ENCODE results near the gene PYGM.

PYGM gene

DNA sequence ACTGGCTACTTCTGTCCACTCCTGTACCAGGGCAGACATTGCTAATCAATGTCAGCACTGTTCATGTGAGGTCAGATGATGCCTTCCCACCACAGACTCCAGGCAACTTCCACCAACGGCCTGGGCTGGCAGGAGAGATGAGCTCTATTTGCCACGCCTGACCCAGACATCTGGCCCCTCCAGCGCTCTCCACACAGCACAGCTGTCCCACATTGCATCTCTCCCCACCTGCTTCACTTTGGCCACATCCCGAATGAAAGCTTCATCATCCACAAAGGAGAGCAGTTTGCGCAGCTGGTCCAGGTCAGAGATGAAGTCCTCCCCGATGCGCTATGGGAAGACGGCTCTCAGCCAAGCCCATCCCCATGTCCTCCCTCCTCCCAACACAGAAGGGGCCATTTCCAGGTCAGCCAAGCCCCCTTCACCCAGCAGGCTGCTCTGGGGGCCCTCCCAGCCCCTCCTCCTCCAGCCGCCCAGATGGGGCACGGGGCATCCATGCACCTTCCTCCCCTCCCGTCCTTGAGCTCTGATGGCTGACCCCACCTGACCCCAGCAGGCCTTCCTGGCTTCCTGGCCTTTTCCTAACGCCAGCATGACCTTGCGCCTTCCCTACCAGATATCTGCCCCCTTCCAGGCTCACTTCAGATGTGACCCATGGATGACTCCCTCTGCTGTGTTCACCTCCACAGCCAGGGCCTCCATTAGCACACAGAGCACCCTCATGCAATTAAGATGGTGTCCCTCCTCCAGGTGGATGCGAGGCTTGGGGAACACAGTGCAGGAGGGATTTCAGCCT lies 7.4 kb downstream of the PYGM start:
- no peak for DNase-seq

DNA sequence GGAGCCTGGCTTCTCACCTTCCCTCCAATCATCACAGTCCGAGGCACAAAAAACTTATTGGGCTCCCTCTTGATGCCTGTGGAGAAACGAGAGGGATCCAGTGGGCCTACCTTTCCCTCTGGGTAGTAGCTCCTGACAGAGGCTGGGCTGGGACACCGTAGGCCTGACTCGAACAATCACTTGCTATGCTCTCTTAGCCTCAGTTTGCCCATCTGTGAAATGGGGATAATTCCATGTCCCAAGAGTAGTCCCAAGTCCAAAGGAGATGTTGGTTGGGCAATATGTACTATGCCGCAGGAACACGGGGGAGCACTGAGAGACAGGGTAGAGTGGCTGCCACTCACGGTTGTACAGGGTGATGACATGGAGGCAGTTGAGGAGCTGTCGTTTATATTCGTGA lies 8.2 kb downstream of the PYGM start:
- DNase-seq, result no peak

DNA sequence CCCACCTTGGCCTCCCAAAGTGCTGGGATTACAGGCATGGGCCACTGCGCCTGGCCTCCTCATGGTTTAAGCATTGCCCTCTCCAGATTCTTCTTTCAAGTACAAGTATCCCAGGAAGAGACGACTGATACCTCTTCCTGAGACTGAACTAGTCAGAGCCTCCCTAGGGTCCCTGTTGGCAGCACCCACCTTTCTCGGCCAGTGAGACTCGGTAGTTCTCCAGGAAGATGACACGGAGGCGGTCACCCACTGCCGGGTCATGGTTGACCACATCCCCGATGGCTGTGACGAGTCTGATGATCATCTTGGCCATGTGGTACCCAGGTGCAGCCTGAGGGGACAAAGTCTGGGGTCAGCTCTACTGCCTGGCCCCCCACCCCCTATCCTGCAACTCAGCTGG lies 8.6 kb downstream of the PYGM start:
- no peak for DNase-seq

DNA sequence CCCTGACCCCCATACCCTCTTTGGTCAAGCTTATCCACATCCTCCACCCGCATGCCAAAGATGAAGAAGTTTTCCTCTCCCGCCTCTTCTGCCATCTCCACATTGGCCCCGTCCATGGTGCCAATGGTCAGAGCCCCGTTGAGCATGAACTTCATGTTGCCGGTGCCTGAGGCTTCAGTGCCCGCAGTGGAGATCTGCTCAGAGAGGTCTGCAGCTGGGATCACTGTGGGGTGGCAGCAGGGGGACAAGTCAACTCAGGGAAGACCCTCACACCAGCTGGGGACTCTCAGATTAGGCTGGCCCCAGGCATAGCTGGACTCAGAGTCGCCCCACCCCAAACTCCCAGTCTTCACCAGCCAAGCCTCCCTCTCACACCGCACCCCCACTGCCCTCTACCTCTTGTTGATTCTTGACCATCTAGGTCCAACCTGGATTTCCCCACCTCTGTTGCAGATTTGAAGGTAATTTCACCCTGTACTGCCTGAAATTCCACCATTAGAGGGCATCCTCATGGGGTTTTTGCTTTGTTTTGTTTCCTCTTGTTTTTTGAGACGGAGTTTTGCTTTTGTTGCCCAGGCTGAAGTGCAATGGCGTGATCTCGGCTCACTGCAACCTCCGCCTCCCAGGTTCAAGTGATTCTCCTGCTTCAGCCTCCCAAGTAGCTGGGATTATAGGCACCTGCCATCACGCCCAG lies 9.3 kb downstream of the PYGM start:
- no peak for DNase-seq

DNA sequence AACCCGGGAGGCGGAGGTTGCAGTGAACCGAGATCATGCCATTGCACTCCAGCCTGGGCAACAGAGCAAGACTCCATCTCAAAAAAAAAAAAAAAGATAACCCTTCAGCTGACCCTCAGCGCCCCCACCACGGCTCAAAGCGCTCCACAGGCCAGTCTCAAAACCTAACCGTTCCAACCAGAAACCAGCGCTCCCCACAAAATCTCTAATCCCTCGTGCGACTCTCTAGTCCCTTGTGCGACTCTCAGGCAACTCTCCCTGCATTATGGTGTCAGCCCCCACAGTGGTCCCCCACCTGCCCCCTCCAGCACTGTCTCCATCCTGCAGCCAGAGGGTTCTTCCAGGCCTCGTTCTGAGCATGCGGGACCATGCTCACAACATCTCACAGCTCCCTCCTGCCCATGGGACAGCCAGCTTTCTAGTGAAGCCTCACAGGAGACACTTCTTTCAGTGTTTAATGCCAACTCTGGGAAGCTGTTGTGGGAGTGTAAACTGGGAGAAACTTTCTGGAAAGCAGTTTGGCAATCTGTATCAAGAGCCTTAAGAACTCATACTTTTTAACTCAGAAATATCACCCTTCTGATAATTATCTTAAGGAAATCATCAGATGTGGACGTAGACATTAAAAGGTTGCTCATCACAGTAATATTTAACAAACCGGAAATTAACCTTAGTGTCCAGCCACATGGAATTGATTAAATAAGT lies 11.7 kb downstream of the PYGM start:
- DNase-seq, result no peak

DNA sequence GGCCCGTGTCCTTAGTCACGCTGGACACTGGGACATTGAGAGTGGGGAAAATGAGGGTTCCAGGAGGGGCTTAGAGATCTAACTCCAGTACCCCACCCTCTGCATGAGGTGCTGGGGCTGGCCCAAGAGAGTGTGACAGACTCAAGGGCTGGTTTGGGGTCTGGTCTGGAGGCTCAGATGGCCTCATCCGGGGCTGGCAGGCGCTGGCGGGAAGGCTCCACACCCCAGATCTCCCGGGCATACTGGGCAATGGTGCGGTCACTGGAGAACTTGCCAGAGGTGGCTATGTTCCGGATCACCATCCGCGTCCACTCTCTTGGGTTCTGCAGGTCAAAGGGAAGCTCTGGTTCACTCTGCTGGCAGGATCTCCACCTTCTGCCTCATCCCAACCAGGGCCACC lies 13.3 kb downstream of the PYGM start:
- DNase-seq, result no peak

DNA sequence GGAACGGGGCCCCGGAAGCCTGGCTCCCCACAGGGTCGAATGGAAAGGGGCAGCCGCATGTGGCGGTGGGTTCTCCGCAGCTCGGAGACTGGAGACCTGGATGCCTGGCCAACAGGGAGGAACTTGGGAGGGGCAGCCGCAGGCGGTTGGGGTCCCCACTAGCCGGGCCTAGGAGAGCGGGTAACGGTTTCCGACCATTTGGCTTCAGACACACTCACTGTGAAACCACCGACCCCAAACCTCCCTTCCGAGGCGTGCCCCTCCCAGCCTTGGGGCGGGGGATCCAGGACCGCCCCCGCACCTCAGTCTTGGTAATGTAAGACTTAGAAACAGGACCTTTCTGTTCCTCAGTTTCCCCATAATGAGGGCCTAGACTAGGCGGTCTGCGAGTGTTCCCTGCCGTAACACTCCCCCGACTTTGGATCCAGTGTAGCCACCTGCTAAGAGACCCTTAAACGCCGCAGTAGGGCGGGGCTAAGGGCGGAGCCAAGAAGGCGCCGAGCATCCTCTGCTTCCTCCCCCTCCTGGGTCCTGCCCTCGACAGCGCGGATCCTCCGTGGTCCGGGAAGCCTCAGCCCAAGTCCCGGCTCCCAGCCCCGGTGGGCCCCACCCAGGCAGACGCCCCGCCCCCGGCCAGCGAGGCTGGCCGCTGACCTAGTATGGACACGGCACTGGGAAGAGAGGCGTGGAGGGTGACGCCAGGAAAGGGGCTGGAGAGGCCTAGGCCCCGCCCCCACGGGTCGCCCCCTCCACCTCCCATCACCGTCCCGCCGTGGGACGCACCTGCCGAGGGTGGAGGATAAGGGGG lies 14.0 kb downstream of the PYGM start:
- peak; percentile 80 for DNase-seq

DNA sequence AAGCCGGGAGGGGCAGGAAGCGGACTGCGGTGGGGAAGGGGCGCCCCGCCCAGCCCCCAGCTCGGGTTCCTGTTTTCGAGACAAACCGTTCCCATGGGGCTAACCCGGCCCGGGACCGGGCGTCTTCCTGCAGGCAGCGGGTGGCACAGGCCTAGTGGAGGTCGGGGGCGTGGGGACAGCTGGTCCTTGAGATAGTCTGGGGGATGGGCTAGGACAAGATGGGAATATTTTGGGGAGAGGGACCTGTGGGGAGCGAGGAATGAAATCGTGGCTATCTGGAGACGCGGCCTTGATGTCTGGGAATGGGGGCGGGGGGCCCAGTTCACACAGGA lies 14.6 kb downstream of the PYGM start:
- DNase-seq, result peak; percentile 90

DNA sequence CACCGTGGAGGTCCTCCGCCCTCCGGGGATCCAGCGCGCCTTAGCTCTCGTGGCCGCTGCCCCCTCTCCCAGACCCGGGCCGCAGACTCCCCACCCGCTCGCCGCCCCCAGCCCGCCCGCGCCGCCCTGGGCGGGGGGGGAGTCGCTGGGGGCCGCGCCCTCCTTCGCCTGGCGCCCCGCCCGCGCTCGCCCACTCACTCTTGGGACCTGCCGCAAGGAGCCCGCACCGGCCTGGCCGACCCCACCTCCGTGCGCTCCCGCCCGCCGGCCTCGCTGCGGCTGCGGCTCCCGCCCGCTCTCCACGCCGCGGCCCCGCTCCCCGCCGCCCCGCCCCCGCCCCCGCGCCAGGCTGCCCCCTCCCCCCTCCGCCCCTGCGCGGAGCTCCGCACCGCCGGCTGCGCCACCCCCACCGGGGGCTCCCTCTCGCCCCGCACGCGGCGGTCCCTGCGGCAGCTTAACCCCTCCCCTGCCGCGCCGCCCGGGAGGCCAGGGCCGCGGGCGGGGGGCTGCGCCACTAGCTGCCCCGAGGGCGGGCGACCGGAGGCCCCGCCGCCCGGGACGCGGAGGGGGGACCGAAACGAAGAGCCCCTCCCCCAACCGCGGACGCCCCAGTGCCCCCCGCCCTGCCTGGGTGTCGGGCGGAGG lies 15.1 kb downstream of the PYGM start:
- DNase-seq, result peak; percentile 53

DNA sequence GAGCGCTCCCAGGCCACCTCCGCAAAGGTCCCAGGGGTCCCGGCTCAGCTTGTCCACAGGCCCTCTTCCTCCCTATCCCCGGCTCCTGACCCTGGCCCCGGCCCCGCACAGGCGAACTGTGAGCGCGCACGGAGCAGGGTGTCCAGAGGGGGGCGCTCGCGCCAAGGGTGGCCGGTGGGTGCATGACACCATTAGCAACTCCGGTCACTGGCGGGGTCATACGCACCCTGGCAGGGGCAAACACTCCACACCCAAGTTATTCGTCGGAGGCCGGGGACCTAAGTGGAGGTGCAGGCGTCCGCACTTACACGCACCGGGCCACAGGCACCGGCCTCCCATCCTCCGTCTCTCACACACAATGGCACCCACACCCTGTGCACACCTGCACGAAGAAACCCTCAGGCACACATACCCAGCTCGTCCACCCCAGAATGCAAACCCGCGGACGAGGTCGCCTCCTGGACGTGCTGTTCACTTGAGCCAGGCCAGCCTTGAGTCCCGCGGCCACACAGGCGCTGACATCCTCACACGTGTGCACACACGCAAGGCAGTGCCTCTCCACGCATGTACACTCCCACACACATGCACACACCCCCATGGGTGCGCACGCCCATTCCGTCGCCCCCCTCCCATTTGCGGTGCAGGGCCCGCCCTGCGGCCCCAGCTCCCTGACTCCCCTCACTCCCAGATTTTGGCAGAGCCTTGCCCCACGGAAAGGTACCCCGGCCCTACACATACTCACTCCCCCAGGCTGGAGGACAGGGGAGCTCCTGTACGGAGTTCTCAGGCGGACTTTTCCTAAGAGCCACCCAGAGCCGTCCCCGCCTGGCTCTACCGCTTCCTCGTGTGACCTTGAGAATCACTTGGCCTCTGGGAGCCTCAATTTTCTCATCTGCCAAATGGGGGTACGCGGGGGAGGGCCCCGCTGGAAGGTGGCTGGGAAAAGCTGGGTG lies 15.9 kb downstream of the PYGM start, which contains the start of gene RASGRP2:
TSS of gene RASGRP2 (minus strand) at position 552 of the 953 bp plus-strand sequence. CDS start 1,276 bp downstream, outside the sequence.
- peak; percentile 82 for DNase-seq

DNA sequence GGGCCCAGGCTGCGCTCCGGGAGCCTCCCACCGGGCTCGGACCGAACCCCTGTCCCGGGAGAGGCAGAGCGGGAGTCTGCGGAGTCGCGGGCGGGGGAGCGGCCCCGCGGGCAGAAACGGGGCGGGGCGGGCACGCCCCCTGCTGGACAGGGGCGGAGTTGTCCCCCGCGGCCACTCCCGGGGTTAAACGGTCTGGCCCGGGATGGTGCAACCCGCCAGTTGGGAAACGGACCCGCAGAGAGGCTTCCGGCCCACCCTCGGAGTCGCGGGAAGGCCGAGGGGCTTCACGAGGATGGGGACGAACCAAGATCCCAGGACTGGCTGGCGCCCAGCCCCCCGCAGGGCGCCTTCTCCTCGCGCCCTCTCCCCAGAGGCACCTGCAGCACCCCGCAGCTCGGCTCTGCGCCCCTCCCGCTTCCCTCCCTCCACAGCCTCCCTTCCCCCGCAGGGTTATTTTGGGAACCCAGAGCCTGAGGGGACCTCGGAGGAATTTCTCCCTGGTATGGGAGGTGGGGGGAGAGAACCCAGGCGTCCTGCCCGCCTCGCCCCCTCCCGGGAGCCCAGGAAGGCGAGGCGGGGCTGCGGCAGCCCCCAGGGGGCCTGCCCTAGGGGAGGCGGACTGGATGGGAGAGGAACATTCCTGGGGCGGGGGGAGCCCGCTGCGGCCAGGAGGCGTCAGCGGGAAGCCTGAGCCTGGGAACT lies 16.7 kb downstream of the PYGM start:
- DNase-seq, result peak; percentile 72

DNA sequence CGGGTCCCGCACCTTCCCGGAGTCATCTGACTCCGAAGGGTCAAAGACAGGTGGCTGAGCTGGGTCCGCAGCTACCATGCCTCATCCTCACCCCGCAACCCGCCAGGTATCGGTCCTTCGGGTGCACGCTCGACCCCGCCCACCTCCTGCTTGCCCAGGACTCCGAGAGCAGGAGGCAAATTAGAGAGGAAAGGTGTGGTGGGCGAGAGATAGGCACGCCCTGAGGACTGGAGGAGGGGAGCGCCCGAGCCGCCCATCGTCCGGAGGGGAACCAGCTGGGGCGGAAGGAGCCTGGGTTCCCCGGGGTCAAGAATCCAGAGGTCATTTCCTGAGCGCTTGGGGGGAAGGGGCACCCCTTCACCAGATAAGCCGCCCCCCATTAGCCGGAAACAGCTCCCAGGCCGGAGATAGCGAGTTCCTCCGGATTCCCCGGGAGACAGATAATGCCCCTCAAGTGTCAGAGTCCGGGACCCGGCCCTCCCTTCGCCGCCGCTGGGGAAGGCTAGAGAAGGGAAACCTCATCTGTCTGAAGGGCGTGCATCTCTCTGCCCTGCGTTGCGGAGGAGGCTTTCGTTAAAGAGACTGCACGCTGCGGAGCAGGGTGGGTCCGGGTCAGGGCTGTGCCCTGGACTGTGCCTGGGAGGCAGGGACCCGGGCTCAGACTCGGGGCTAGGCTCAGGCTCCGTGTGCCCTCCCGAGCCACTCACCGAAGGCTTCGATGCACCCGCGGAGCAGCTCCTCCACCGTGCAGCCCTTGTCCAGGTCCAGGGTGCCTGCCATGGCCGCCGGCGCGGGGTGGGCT lies 17.5 kb downstream of the PYGM start:
- DNase-seq, result no peak

DNA sequence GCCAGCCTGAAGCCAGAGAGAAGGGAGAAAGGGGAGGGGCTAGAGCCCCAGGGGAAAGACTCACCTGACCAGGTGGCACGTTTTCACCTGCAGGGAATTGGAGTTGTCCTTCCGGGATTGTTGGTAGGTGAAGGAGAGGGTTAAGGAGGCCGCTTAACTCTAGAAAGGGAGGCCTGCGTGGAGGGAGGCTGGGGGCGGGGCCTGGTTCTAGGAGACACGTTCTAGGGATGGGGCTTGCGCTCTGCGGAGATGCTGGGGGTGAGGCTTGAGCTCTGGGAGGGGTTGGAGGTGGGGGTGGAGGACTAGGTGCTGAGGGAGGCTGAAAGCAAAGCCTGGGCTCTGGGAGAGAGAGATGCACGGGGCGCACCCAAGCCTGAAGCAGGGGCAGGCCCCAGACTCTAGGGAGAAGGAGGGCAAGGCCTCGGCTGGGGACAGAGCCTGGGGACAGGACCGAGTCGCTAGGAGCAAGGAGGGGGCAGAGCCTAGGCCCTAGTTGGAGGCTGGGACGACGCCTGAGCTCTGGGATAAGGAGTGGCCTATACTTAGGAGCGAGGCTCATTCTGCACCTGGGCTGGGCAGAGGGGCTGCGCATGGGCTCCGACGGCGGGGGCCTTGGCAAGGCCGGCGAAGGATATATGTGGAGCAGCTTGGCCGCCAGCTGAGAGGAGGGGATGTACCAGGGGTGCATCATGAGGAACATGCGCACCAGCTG lies 18.2 kb downstream of the PYGM start:
- DNase-seq, result no peak

DNA sequence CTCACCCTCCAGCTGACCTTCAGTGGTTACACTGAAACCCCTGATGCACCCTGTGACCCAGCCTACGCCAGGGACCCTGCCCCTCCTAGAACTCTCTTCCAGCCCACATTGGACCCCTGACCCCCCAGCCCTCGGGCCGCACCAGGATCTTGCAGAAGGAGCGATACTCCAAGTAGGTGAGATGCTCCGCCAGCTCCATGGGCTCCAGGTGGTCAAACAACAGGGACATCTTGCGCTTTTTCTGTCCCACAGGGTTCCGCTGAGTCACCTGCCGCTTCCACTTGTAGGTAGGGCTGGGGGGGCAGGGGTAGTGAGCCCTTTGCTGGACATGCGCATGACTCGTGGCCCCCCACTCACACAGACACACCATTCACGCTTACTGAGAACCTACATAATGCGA lies 19.9 kb downstream of the PYGM start:
- no peak for DNase-seq

DNA sequence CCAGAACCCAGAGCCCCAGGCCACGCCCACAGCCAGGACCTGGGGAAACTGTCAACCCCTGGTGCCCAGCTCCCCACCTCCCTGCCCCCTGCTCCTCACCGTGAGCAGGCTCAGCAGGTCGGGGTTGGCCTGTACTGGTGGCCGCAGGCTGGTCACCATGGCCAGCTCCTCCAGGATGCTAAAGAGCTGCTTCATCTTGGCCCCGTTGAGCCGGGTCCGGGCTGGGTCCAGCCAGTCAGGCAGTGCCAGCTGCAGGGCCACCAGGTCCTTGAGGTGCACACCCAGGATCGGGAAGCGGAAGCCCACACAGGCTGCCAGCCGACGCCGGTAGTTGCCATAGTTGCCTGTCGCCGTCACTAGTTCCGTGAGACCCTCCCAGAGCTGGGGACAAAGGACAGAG lies 23.1 kb downstream of the PYGM start:
- no peak for DNase-seq

DNA sequence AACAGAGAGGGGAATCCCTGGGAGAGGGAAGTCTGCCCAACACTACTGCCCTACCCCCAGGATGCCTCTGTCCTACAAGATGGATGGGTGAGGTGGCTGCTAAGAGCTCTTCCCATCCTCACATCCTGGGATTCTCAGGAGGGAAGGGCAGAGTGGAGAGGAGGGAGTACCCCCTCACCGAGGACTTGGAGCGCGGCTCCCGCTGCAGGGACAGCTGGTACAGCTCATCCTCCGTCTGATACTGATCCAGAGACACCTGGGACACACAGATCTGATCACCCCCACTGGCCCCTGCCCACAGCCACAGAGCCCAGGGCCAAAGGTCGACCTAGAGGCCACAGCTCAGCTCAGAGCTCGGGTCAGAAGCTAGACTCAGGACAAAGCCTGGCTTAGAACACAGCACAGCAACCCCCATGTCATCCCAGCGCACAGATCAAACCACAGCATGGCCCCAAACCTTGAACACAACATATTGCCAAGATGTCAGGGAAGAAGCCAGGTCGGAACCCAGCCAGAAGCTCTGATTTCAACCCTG lies 24.0 kb downstream of the PYGM start:
- DNase-seq, result no peak

DNA sequence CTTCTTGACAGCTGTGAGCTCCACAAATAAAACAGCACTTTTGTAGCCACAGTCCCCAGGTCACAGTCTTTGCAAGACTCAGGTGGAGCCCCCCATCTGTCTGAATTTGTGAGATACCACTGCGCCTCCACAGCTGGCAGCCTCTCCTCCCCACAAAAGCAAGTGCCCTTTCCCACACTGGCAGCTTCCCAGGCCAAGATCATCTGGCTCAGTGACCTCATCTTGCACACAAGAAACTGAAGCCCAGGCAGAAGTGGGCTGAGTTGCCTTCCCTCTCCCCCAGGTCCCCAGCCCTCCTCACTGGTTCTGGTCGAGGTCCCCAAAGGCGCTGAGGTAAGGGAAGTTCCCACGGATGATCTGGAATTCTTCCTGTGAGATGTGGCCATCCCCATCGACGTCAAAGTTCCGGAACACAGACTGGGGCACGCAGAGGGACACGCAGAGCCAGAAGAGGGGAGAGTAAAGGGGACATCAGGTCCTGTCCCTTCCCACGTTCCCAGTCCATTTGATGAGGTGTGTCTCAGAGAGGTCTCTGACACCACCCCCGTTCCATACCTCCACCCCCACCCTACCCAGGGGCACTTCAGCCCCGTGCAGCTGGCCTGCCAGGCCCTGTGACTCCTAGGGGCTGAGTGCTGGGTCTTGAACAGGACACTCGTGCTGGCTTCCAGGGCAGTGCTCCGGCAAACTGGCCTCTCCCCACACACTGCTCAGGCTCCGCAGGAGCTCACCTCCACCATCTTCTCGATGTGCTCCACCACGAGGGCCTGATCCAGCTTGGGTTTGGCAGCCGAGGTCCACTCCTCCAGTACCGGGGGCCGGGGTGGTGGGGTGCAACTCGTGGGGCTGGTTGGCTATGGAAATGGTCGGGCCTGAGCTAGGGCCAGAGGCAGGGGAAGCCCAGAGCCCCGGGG lies 24.7 kb downstream of the PYGM start:
- no peak for DNase-seq

DNA sequence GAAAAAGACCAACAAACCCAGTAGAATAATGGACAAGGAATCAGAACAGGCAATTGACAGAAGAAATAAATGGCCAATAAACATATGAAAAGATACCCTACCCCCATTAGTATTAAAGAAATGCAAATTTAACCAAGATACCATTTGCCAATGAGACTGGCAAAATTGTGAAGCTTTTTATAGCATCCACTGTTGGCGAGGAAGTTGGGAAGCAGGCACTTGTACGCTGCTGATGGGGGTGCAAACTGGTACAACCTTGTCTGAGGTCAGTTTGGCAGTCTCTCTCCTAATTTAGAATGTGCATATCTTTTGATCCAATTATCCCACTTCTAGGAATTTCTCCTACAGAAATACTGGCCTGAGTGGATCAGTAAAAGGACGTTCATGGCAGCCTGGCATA lies 28.2 kb downstream of the PYGM start:
- no peak for DNase-seq
